SK-N-MC (cell line): Measurements from ENCODE around the gene AAMP.
A peak's percentile ranks its signal among the peaks of the same experiment; 100 is the strongest.

Source experiments
- DNase-seq: peaks from one replicate; pipeline ENCODE4 v3.0.0-alpha.2; 2011; ENCODE audit warnings: low read depth, low spot score
- H3K27ac ChIP-seq: fragments of 200-600 bp; sonication (generic); 2 replicates; pipeline ENCODE4 v1.5.1; 2016; ENCODE audit warnings: mixed run types
- H3K36me3 ChIP-seq: fragments of 200-600 bp; sonication (generic); 2 replicates; pipeline ENCODE4 v1.6.1; 2017; ENCODE audit warnings: antibody characterized with exemption, low read length, mixed read lengths; ENCODE audit not compliant: insufficient read depth
- H3K4me3 ChIP-seq: fragments of 200-600 bp; sonication (generic); 2 replicates; pipeline ENCODE4 v1.5.1; 2016
- H3K9ac ChIP-seq: fragments of 200-600 bp; sonication (generic); 2 replicates; pipeline ENCODE4 v1.8.0; 2017; ENCODE audit warnings: mixed run types, mixed read lengths; ENCODE audit not compliant: insufficient read length
- H3K9me3 ChIP-seq: fragments of 200-600 bp; sonication (generic); 2 replicates; pipeline ENCODE4 v1.6.1; 2017; ENCODE audit warnings: low read depth, mild to moderate bottlenecking, antibody characterized with exemption, low read length, moderate library complexity, mixed read lengths
- EZH2 ChIP-seq: fragments of 200-600 bp; sonication (generic); IDR thresholded peaks from one replicate; pipeline ENCODE4 v1.6.1; 2017; ENCODE audit warnings: antibody characterized with exemption
- FOXP2 ChIP-seq: optimal IDR thresholded peaks from 2 replicates; pipeline ENCODE3; 2011; ENCODE audit warnings: mild to moderate bottlenecking, moderate library complexity; ENCODE audit not compliant: insufficient read depth; ENCODE audit errors: extremely low read length, control extremely low read depth
- POLR2AphosphoS5 ChIP-seq: IDR thresholded peaks from 2 replicates; pipeline ENCODE4 v1.6.1; 2012; ENCODE audit warnings: mild to moderate bottlenecking, low read depth, low read length, borderline replicate concordance

AAMP gene

GRCh38 chr2:218296200-218296599, 26.3 kb upstream of the AAMP start:
- DNase-seq: no peak
- no peak overlapping the region for H3K9ac ChIP-seq
- TF ChIP-seq EZH2: no peak
- TF ChIP-seq FOXP2: no peak
- TF ChIP-seq POLR2AphosphoS5: no peak
- H3K9me3 ChIP-seq: no peaks in the 10 kb centered on the region
- H3K27ac ChIP-seq: no peak overlapping the region
- H3K4me3 ChIP-seq: no peak overlapping the region
- H3K36me3 ChIP-seq: no peaks in the 10 kb centered on the region

GRCh38 chr2:218295029-218295428, 25.1 kb upstream of the AAMP start:
- no peak for DNase-seq
- Histone ChIP-seq H3K4me3 (peak overlapping the region; percentile 36; the same call in 1 of the 2 replicates), H3K27ac (peak overlapping the region; percentile 55; the same call in 1 of the 2 replicates), H3K36me3 (no peaks in the 10 kb centered on the region), H3K9me3 (no peaks in the 10 kb centered on the region), H3K9ac (peak overlapping the region; percentile 21)
- TF ChIP-seq EZH2: no peak
- TF ChIP-seq FOXP2: no peak
- TF ChIP-seq POLR2AphosphoS5: no peak

- H3K9me3 ChIP-seq: no peaks in the 10 kb centered on the region
- H3K36me3 ChIP-seq: no peaks in the 10 kb centered on the region
- no peak overlapping the region for H3K9ac ChIP-seq
- H3K27ac ChIP-seq: peak overlapping the region; percentile 55; the same call in 1 of the 2 replicates
- peak overlapping the region; percentile 36; the same call in 1 of the 2 replicates for H3K4me3 ChIP-seq
- no peak for DNase-seq
- TF ChIP-seq POLR2AphosphoS5: no peak
- no peak for TF ChIP-seq FOXP2
These were observed 24.6 kb upstream of the AAMP start for GRCh38 chr2:218294430-218295022.

DNA sequence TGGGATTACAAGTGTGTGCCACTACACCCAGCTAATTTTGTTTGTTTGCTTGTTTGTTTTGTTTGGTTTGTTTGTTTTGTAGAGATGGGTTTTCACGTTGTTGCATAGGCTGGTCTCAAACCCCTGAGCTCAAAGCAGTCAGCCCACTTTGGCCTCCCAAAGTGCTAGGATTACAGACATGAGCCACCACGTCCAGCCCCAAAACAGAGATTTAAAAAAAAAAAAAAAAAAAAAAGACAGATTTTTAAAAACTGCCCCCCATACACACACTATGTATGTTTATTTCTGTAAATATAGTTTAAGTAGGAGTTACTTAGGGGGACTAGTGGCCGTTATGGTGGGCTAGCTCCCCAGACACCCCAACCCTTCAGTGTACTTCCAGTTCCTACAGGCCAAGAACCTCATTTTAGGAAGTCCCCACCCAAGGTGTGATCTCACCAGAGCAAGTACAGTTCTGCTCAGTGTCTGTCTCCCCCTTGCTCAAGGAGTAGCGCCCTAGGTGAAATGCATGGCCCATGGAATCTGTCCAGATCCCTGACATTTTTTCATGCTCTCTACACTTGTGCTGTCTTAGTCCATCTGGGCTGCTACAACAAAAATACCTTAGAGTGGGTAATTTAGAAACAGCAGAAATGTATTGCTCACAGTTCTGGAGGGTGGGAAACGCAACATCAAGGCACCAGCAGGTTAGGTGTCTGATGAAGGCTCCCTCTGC, 23.9 kb upstream of the AAMP start:
- DNase-seq: no peak
- Histone ChIP-seq H3K27ac (no peak overlapping the region), H3K36me3 (no peaks in the 10 kb centered on the region), H3K9me3 (no peaks in the 10 kb centered on the region), H3K9ac (no peak overlapping the region), H3K4me3 (no peak overlapping the region)
- TF ChIP-seq POLR2AphosphoS5 (no peak), EZH2 (no peak), FOXP2 (no peak)

DNA sequence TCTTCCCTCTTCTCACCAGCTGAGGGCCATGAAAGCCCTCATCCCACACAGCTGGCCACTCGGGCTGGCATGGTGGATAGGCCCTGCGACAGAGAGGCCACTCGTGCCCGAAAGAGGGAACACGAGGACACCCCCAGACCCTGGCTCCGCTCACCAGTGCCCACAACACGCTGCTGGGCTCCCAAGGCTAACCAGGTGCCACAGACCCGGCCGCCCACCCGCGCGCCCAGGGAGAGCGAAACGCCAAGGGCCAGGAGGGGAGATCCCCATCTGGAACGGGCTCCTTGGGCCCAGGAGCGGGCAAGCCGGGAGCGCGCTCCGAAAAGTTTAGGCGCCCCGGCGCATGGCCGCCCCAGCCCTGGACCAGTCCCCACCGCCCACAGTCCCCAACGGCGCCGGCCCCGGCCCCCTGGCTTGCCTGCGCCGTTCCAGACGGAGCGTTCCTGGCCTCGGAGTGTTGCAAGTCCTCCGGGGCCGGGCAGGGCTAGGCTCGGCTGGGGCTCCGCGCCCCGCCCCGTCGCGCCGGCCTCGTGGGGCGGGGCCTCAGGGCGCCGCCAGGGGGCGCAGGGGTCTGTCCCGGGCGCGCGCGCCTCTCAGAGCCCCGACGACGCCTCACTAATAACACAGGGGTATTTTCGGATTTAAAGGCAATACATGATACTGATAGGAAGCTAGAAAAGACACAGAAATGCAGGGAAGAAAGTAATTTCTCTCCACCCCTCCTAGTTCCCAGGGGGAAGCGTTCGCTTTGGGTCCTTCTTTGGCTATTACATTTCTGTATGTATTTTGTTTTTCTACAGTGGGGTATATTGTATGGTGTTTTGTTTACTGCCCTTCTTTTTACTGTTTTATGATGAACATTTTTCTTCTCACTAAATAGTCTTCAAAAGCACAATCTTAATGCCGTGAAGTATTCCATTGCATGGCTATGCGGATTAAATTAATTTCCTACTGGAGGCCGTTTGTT, 22.4 kb upstream of the AAMP start, which contains the start of gene TMBIM1:
TMBIM1 (minus strand) TSS at position 456 of the 967 bp plus-strand sequence. CDS start 10,362 bp downstream, outside the sequence.
- H3K27ac ChIP-seq: 0 out of 2 replicates have a peak within 1 kb of the TSS, but pooled peaks have one; percentile 26

DNA sequence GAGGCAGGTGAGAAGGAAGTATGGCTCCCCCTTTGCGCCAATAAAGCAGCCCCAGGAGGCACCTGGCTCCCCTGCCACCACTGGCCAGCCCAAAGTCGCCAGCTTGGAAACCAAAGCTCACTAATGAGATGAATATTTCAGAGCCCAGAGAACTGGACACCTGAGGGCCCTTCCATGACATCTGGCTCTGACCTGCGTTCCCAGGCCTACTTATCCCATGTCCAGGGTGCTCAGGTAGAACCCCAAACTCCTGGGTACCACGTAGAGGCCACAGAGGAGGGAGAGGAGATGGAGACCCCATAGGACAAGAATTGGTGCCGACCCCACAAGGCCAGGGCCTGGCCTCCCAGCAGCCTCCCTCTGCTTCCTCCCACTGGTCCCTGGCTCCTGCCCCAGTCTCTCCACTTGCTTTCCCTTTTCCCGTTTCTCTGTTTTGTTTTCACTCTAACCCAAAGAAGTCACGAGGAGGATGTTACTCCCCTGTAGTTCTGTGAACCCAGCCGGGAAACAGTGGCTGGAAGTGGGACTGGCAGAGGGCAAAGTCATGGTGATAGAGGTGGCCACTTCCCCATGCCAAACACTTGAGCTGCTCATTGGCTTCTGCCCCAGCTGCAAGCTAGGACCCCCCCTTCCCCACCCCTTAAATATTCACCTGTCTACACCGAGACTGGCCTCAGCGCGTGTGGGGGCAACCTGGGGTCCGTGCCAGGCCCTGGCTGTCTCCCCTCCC, 21.5 kb upstream of the AAMP start:
- Histone ChIP-seq H3K9ac (peak overlapping the region; percentile 67), H3K27ac (no peak overlapping the region), H3K36me3 (no peaks in the 10 kb centered on the region), H3K4me3 (peak overlapping the region; percentile 75), H3K9me3 (no peaks in the 10 kb centered on the region)
- TF ChIP-seq POLR2AphosphoS5: no peak
- no peak for TF ChIP-seq EZH2
- TF ChIP-seq FOXP2: no peak
- DNase-seq: no peak

More for the DNA sequence above, 22.4 kb upstream of the AAMP start, which contains the start of gene TMBIM1:
- H3K4me3 ChIP-seq: peak within 1 kb of the TSS; percentile 75
- H3K9ac ChIP-seq: peak within 1 kb of the TSS; percentile 67
- TF ChIP-seq FOXP2 (no peak), EZH2 (no peak), POLR2AphosphoS5 (no peak; the same call in 1 of the 2 replicates)
- no peaks in the 10 kb centered on the region for H3K9me3 ChIP-seq
- H3K36me3 ChIP-seq: no peaks in the 10 kb centered on the region
- no peak for DNase-seq

DNA sequence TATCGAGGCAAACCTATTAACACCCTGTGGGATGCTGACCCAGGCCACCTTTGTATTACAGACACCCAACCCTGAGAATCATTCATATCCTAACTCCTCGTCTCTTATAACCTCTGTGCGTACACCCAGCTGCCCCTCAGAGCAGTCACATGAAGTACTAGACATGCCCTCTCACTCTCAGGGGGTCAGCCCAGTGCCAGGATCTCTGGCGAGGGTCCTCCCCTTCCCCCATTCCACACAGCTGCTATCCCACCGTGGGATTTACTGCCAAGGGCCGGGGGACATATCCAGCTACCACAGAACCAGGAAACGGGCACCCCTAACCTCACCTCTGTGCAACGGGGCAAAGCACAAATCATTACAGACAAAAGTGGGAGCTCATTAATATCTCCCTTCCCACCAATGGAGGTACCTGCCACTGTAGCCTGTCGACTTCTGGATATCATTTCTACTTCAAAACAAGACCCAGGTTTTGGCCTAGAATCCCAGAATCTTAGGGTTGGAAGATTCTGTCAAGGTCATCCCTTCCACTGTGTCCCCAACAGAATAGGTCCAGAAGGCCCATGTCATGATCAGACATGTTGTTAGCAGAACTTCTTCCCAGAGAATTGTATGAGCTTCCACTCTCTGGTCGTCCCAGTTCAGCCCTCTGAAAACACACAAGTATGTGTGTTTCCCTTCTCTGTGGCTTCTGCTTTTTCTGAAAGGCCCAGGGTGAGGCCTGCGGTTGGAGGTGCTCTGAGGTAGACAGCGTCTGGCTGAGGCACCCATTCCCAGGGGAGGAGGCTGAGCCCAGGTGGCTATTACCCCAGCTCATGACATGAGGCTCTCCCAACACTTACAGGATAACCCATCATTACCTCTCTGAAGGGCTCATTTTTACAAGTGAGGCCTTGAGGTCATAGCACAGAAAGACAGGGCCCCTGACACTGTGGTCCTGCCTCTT, 20.7 kb upstream of the AAMP start:
- H3K9me3 ChIP-seq: no peaks in the 10 kb centered on the region
- no peak overlapping the region for H3K4me3 ChIP-seq
- H3K9ac ChIP-seq: no peak overlapping the region
- TF ChIP-seq EZH2: no peak
- TF ChIP-seq FOXP2: no peak
- TF ChIP-seq POLR2AphosphoS5: no peak
- no peak overlapping the region for H3K27ac ChIP-seq
- H3K36me3 ChIP-seq: no peaks in the 10 kb centered on the region
- DNase-seq: no peak
